HG03571 (cell line): ENCODE data around the gene TESK2.
"Not testable (repeated sequence)": the region's sequence is repeated elsewhere in the genome, so short reads cannot be mapped to it uniquely, and the experiment has no call there.

Source experiments
- ATAC-seq: cut with Tn5 transposase; IDR thresholded peaks from one replicate; pipeline ENCODE4 v1.9.1; 2021; ENCODE audit not compliant: unreplicated experiment

The TESK2 gene

GRCh38 chr1:45381243-45381642 is 109.7 kb downstream of the TESK2 start:
- no peak for ATAC-seq

- ATAC-seq, result no peak
Observed at GRCh38 chr1:45380730-45381129, 110.2 kb downstream of the TESK2 start.

DNA sequence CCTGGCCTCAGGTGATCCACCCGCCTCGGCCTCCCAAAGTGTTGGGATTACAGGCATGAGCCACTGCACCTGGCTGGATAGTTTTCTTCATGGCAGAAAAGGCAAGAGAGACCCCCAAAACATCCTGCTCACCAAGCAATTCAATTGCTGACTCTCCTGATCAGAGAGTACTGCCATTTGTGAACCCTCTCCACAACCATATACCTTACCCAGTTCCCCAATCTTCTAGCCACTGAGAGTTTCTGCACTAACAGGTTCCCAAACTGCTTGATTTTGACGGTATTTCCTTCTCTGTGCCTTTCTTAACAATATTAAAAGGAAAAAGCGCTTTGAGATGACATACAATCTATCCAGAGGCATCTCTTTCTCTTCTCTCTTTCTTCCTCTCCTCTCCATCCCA is 110.8 kb downstream of the TESK2 start:
- no peak for ATAC-seq

DNA sequence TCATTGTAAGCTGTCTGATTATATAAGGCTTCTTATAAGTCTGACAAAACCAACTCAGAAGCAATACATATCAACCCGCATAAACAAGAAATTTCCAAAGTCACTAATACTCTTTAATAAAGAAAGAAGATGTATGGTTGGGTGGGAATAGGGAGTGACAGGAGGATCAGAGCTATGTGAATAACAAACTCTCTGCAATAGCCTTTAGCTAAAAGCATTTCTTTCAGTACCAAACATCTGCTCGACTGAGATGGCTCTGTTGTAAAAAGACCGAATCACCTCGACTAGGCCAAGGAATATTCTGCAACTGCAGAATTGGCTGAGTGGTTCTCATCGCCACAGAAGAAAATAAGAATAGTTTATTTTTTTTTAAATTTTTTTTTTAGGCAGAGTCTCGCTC is 111.4 kb downstream of the TESK2 start:
- ATAC-seq, result no peak

- no peak for ATAC-seq
Observed at GRCh38 chr1:45378184-45378583, 112.8 kb downstream of the TESK2 start.

GRCh38 chr1:45375104-45376090 is 115.6 kb downstream of the TESK2 start:
- no peak for ATAC-seq

DNA sequence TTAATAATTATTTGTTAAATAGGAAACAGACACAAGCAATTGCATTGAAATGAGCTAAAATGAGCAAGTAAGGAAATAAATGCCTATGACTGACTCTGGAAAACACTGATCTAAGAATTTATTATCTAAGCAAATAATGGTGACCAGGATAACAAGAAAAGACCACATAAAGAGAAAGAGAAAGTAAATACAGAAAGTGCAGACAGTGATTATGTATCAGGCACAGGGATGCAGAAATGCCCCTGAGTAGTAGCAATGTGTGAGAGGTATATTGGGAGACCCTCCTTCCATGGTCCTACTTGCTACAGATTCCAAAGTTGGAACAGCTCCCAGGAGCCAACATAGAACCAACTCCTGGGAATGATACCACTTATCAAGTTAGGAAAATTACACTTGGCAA is 117.4 kb downstream of the TESK2 start:
- no peak for ATAC-seq

- no peak for ATAC-seq
Observed at GRCh38 chr1:45370575-45370974, 120.4 kb downstream of the TESK2 start.

DNA sequence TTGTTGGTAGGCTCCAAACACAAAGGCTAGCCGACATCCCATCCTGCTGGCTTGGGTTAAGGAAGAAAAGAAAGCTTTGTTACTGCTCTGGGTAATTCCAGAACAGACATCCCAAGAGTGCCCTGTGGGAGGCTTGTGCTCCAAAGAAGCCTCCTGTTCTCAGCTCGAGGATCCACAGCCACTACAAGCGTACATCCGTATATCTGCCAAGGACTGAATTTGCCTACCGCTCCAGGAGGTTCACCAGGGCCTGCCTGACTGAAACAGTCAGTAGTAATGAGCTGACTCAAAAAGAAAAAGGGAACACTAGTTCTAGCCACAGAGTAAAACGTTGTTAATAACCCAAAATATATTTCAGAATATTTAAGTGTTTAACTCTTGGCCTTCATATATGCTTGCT is 125.9 kb downstream of the TESK2 start:
- ATAC-seq, result peak; percentile 62

DNA sequence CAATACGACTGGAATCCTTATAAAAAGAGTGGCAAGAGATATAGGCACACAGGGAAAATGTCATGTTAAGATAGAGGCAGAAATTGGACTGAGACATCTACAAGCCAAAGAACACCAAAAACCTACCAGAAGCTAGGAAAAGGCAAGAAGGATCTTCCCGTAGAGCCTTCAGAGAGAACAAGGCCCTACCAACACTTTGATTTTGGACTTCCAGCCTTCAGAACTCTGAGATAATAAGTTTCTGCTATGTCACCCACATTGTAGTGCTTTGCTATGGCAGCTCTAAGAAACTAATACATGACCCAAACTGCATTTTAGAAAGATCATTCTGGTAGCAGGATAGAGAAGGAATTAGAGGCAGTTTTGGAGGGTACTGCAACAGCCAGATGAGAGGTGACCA is 126.7 kb downstream of the TESK2 start:
- ATAC-seq, result no peak

GRCh38 chr1:45360981-45361380 is 130.0 kb downstream of the TESK2 start:
- ATAC-seq, result not testable (repeated sequence)

DNA sequence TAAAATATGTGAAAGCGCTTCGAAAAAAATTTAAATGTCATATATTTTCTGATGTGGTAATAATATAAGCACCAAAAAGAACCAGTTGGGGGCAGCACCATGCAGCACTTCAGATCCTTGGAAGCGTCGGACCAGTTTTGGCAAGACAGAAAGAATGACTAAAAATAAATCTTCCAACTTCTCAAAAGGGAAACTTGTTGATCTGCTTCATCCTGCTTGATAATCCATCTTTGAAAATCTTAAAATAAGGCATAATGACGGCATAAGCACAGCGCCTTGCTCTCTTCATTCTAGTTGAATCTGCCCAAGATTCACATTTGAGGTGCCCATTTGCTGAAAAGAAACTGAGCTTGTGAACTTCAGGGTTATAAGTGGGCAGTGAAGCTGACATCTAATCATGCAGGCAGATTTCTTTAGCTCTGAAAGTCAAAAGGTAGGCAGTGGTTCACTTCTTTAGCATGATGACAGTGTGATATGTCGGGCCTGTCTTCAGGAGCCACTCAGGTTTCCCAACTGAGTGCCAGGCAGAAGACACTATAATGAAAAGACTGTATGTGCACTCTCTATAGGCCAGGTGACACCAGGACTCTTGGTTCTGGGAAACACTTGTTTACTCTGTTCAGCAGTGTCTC is 131.0 kb downstream of the TESK2 start:
- no peak for ATAC-seq

- no peak for ATAC-seq
Observed at GRCh38 chr1:45356186-45356585, 134.8 kb downstream of the TESK2 start.

DNA sequence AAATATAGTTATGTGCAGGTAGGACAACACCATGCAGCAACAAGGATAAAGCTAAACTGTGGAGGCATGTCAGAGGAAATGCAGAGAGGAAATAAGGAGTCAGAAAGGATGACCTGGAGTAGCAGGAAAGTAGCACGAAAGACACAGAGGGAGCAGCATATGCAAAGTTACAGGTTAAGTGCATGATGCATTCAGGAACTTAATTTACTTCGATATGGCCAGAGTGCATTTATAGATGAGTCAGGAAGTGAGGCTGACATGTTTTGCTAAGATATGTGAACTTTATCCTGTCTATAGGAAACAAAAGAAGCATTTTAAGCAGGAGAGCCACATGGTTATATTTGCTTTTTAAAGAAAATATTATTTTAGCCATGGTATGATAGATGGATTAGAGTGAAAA is 135.3 kb downstream of the TESK2 start:
- ATAC-seq, result no peak

DNA sequence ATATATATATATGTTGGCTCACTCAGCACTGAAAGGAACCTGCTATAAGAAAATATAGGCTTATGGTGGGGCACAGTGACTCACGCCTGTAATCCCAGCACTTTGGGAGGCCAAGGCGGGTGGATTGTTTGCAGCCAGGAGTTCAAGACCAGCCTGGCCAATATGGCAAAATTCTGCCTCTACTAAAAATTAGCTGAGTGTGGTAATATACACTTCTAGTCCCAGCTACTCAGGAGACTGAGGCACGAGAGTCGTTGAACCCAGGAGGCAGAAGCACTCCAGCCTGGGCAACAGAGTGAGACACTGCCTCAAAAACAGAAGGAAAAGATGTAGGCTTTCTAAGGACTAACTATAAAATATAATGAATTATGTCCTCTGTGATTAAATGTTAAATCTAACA is 136.1 kb downstream of the TESK2 start:
- no peak for ATAC-seq

DNA sequence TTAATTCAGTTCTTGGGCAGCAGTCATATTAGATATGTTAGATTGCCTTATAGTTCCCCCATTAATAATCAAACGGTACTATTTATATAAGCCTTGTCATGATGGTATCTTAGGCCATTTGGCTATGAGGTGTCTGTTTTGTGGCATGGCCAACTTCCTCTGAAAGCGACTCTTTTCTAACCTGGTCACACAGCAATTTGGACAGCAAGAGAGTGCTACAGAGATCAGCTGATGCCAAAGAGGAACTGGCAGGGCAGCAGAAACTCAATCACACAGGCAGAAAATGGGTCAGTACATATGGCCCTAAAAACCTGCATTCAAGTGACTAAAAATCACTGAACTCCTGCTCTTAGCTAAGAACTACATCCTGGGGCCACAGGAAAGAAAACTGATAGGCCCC is 137.3 kb downstream of the TESK2 start:
- no peak for ATAC-seq

DNA sequence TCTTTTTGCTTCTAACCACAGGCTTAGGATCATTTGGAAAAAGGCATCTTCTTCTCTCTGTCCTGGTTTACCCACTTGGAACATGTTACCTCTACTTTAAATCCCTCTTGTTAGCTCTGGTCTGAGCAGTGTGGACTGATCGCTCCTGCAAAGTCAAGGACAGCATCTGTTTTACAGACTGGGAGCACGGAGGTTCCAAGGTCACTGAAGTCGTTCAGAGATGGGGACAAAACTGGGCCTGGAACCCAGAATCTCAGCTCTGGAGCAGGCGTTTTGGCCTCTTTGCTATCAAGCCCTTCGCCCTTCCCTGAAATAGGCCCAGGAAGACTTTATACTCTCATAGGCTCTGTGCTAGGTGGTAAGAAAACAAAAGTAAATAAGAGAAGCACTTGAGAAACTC is 139.5 kb downstream of the TESK2 start:
- ATAC-seq, result no peak

DNA sequence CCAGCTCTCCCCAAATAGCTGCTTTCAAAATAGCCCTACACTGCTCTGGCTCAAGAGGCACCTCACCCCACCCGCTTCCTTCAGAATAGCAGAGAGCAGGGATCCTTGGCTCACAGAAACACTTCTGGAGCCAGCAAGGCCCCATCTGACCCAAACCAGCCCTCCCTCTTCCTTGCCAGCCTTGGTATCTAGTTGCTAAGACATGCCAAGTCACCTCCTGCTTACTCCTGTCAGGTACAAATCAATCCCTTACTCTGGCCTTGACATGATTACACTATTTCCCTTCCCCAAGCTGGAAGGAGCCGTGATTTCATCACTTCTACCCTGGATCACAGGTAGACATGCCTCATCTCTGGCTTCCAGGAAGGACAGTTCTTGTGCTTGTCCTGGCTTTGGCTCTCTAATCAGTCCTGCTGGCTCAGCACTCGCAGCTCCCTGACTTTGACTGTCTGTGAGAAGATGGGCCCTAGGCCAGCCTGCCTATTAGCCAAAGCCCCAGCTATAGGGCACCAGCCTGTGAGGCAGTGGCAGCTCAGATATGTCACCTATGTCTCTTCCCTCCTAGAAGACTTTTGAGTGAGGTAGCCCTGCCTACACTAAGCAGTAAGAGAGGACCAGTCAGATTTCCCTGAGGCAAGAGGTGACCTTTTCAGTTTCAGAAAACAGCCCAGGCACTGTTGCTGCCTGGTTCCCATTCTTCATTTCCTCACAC is 141.8 kb downstream of the TESK2 start:
- ATAC-seq, result no peak

- no peak for ATAC-seq
Observed at GRCh38 chr1:45348609-45348965, 142.4 kb downstream of the TESK2 start.

DNA sequence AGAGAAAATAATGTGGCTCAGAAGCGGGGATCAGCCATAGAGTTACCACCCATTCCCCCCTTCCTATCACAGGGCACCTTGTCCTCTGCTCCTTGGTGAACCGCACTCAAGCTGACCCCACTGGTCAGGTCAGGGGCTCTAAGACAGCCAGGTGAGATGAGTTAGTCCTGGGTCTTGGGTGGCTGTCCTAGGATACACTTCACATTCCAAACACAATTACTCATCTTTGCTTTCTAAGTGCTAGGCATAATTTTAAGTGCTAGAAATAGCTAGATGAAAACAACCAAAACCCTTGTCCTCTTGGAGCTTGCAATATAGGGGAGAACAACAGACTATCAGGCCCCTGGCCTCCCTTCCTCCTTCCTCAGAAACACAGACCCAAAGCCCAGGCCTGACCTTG is 142.9 kb downstream of the TESK2 start:
- ATAC-seq, result no peak

GRCh38 chr1:45346473-45346872 is 144.5 kb downstream of the TESK2 start:
- ATAC-seq, result no peak

- ATAC-seq, result no peak
Observed at GRCh38 chr1:45345014-45345413, 145.9 kb downstream of the TESK2 start.
